ENCODE data around the gene EPB41L2.

EPB41L2 gene

GRCh38 chr6:130840050-130840449, 223.0 kb downstream of the EPB41L2 start:
- no peak overlapping the region for H2AFZ ChIP-seq
- H3K27ac ChIP-seq: no peak overlapping the region
- H3K4me1 ChIP-seq: no peaks in the 10 kb centered on the region
- no peak overlapping the region for H3K4me2 ChIP-seq (ENCODE audit: low read length)
- H3K9me3 ChIP-seq (ENCODE audit: control insufficient read depth, low read length): no peaks in the 10 kb centered on the region
- no peak for TF ChIP-seq CTCF (IDR thresholded peaks at IDR 0.05)
- no peaks in the 10 kb centered on the region for H3K27me3 ChIP-seq (ENCODE audit: control insufficient read depth, insufficient read depth, low read length)
- no peaks in the 10 kb centered on the region for H3K36me3 ChIP-seq (ENCODE audit: control insufficient read depth, insufficient read depth, low read length)
- no peak overlapping the region for H3K4me3 ChIP-seq (ENCODE audit: low read depth, low read length)
- H3K9ac ChIP-seq: no peak overlapping the region
- no peaks in the 10 kb centered on the region for H3K79me2 ChIP-seq

GRCh38 chr6:130839379-130839778, 223.7 kb downstream of the EPB41L2 start:
- Histone ChIP-seq H3K36me3 (ENCODE audit: control insufficient read depth, insufficient read depth, low read length) (no peaks in the 10 kb centered on the region), H3K79me2 (no peaks in the 10 kb centered on the region), H3K27ac (no peak overlapping the region), H3K27me3 (ENCODE audit: control insufficient read depth, insufficient read depth, low read length) (no peaks in the 10 kb centered on the region), H3K4me2 (ENCODE audit: low read length) (no peak overlapping the region), H3K4me1 (no peaks in the 10 kb centered on the region), H3K9me3 (ENCODE audit: control insufficient read depth, low read length) (no peaks in the 10 kb centered on the region), H3K9ac (no peak overlapping the region), H2AFZ (no peak overlapping the region), H3K4me3 (ENCODE audit: low read depth, low read length) (no peak overlapping the region)
- no peak for TF ChIP-seq CTCF (IDR thresholded peaks at IDR 0.05)

DNA sequence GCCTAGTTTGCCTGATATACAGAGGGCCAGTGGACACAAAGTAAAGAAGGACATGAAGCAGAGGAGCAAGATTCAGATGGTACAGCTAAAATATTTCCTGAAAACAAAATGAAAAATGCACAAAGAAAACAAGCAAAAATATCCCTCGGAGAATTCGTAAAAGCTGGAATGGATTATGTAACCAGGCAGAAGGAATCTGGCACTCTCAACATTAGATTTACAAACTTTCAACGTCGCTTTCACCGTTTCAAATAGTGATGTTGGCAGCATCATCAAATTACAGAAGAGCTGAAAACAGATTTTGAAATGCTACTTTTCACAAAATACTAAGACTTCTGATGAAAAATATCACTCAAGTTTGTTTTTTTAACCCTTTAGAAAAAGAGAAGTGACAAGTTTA, 224.1 kb downstream of the EPB41L2 start:
- no peaks in the 10 kb centered on the region for H3K9me3 ChIP-seq (ENCODE audit: control insufficient read depth, low read length)
- no peak overlapping the region for H3K4me3 ChIP-seq (ENCODE audit: low read depth, low read length)
- no peaks in the 10 kb centered on the region for H3K27me3 ChIP-seq (ENCODE audit: control insufficient read depth, insufficient read depth, low read length)
- no peaks in the 10 kb centered on the region for H3K79me2 ChIP-seq
- H3K4me1 ChIP-seq: no peaks in the 10 kb centered on the region
- TF ChIP-seq CTCF (IDR thresholded peaks at IDR 0.05): no peak
- no peak overlapping the region for H3K9ac ChIP-seq
- no peak overlapping the region for H3K4me2 ChIP-seq (ENCODE audit: low read length)
- H2AFZ ChIP-seq: no peak overlapping the region
- H3K36me3 ChIP-seq (ENCODE audit: control insufficient read depth, insufficient read depth, low read length): no peaks in the 10 kb centered on the region
- H3K27ac ChIP-seq: no peak overlapping the region

DNA sequence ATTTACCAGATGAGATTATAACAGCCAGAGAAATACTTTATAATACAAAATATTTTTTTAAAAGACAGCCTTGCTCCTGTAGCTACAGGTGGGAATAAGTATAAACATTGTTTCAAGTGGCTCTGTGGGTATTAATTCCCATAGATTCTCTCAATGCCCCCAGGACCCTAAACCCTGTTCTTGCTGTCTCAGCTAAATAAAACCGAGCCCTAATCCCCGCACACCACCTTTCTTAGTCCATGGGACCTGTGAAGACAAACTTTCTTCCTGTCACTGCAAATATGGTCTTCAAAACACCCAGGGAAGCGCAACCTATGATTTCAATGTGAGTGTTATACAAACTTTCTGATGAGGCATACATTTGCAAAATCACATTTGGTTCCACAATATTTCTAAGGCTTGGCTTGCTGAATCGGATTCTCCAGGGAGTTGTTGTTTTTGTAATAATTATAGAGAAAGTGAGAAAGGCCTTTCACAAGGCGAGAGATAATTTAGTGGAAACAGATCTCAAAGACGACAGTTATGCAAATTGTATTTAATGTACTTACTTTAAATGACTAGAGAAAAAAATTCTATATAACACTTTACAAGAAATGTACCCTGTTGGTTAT, 224.7 kb downstream of the EPB41L2 start:
- H3K4me2 ChIP-seq (ENCODE audit: low read length): no peak overlapping the region
- no peak overlapping the region for H2AFZ ChIP-seq
- H3K9ac ChIP-seq: no peak overlapping the region
- H3K4me3 ChIP-seq (ENCODE audit: low read depth, low read length): no peak overlapping the region
- no peak overlapping the region for H3K27ac ChIP-seq
- no peaks in the 10 kb centered on the region for H3K79me2 ChIP-seq
- H3K27me3 ChIP-seq (ENCODE audit: control insufficient read depth, insufficient read depth, low read length): no peaks in the 10 kb centered on the region
- H3K36me3 ChIP-seq (ENCODE audit: control insufficient read depth, insufficient read depth, low read length): no peaks in the 10 kb centered on the region
- no peaks in the 10 kb centered on the region for H3K9me3 ChIP-seq (ENCODE audit: control insufficient read depth, low read length)
- TF ChIP-seq CTCF (IDR thresholded peaks at IDR 0.05): no peak
- H3K4me1 ChIP-seq: no peaks in the 10 kb centered on the region

- H3K4me1 ChIP-seq: no peaks in the 10 kb centered on the region
- no peak overlapping the region for H3K9ac ChIP-seq
- H3K36me3 ChIP-seq (ENCODE audit: control insufficient read depth, insufficient read depth, low read length): no peaks in the 10 kb centered on the region
- H3K27me3 ChIP-seq (ENCODE audit: control insufficient read depth, insufficient read depth, low read length): no peaks in the 10 kb centered on the region
- H3K79me2 ChIP-seq: no peaks in the 10 kb centered on the region
- H3K9me3 ChIP-seq (ENCODE audit: control insufficient read depth, low read length): no peaks in the 10 kb centered on the region
- no peak overlapping the region for H3K27ac ChIP-seq
- no peak overlapping the region for H3K4me3 ChIP-seq (ENCODE audit: low read depth, low read length)
- no peak overlapping the region for H2AFZ ChIP-seq
- H3K4me2 ChIP-seq (ENCODE audit: low read length): no peak overlapping the region
- TF ChIP-seq CTCF (IDR thresholded peaks at IDR 0.05): no peak
Measured at GRCh38 chr6:130837067-130837466, 226.0 kb downstream of the EPB41L2 start.
